ENCODE results near the gene MYO5A.

DNA sequence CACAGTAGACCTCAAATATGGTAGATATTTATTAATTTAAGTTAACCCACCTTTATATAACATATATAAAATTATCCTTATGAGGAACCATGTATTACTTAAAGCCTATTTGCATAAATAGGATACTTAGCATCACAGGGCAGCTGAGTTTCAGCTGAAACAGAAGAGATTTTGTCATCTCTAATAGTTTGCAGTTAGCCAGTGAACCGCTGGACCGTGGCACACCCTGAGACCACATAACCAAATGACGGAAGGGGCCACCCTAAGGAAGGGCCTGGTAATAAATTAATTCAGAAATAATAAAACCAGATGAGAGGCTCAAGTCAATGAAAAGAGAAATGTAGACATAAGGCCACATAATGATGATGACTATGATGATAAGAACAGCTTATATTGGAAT is 107.7 kb downstream of the MYO5A start:
- no peak for TF ChIP-seq FOXP2 (optimal IDR thresholded peaks at IDR 0.05; ENCODE audit: borderline replicate concordance, extremely low read depth, extremely low read length, insufficient read depth)
- TF ChIP-seq TAF1 (IDR thresholded peaks at IDR 0.05; ENCODE audit: borderline replicate concordance, insufficient read depth, low read length) = no peak
- no peak for TF ChIP-seq POLR2AphosphoS5 (IDR thresholded peaks at IDR 0.05; ENCODE audit: low read depth, low read length)

All from PFSK-1 (cell line).